Common myeloid progenitor, CD34-positive (primary cell): ENCODE measurements around the gene SSB.
"Not testable (repeated sequence)": the region's sequence is repeated elsewhere in the genome, so short reads cannot be mapped to it uniquely, and the experiment has no call there.

Experiments
- CTCF ChIA-PET: fragments of 350-600 bp; sonication (Branson Sonifier 250); formaldehyde crosslinking; loops from one replicate; lab custom pipeline; 2021; ENCODE audit warnings: antibody characterized with exemption; lab: Charles Lee
- POLR2A ChIA-PET: fragments of 350-600 bp; sonication (Branson Sonifier 250); formaldehyde crosslinking; loops from one replicate; lab custom pipeline; 2021; ENCODE audit warnings: antibody characterized with exemption; lab: Charles Lee
- DNase-seq, 3 donors: peaks; one replicate each; pipeline versions ENCODE4 v3.0.0 to v3.0.0-alpha.2; 2013
- H3K27ac ChIP-seq, 2 experiments: 1 replicate in 1 of 2; 2 replicates in 1 of 2; pipeline ENCODE4 v1.7.0; 2013; ENCODE audit warnings: inconsistent platforms in 2 of 2, low read length in 2 of 2, mild to moderate bottlenecking in 2 of 2, low read depth in 1 of 2, moderate library complexity in 1 of 2; ENCODE audit not compliant: severe bottlenecking in 2 of 2, insufficient read depth in 1 of 2, poor library complexity in 1 of 2
- H3K27me3 ChIP-seq, 5 experiments: replicated peaks in 2 of 5; 1 replicate in 3 of 5; 2 replicates in 2 of 5; pipeline versions ENCODE4 v1.6.1 to v1.7.0; 2013; ENCODE audit warnings: low read length in 4 of 5, mild to moderate bottlenecking in 2 of 5, moderate library complexity in 2 of 5, inconsistent platforms in 1 of 5; ENCODE audit not compliant: insufficient read depth in 5 of 5, control insufficient read depth in 4 of 5
- H3K36me3 ChIP-seq, 4 experiments: 1 replicate in 2 of 4; 2 replicates in 2 of 4; pipeline versions ENCODE4 v1.6.1 to v1.7.0; 2013; ENCODE audit warnings: low read length in 3 of 4, control low read depth in 1 of 4, mild to moderate bottlenecking in 1 of 4; ENCODE audit not compliant: control insufficient read depth in 4 of 4, insufficient read depth in 4 of 4
- H3K4me1 ChIP-seq, 4 experiments: 1 replicate in 3 of 4; 2 replicates in 1 of 4; pipeline versions ENCODE4 v1.6.1 to v1.7.1; 2013; ENCODE audit warnings: low read length in 3 of 4, mild to moderate bottlenecking in 3 of 4, control low read depth in 1 of 4, inconsistent platforms in 1 of 4, moderate library complexity in 1 of 4; ENCODE audit not compliant: control insufficient read depth in 4 of 4, insufficient read depth in 4 of 4; ENCODE audit errors: control extremely low read depth in 1 of 4
- H3K4me3 ChIP-seq, 7 experiments: 1 replicate in 4 of 7; 2 replicates in 3 of 7; pipeline versions ENCODE4 v1.5.1 to v1.7.0; 2013; ENCODE audit warnings: mild to moderate bottlenecking in 7 of 7, low read length in 6 of 7, moderate library complexity in 6 of 7, inconsistent platforms in 2 of 7, low read depth in 2 of 7, control low read depth in 1 of 7; ENCODE audit not compliant: insufficient read depth in 4 of 7, control insufficient read depth in 1 of 7; ENCODE audit errors: extremely low read depth in 1 of 7
- H3K9me3 ChIP-seq, 5 experiments: 1 replicate in 4 of 5; 2 replicates in 1 of 5; pipeline versions ENCODE4 v1.6.1 to v1.7.1; 2013; ENCODE audit warnings: low read length in 4 of 5, mild to moderate bottlenecking in 2 of 5, inconsistent platforms in 1 of 5, low read depth in 1 of 5, moderate library complexity in 1 of 5; ENCODE audit not compliant: control insufficient read depth in 4 of 5, insufficient read depth in 2 of 5; ENCODE audit errors: control extremely low read depth in 1 of 5
- WGBS: methylation state at CpG from one replicate; pipeline ENCODE4 v1.1.5; 2013; ENCODE audit not compliant: insufficient coverage; 5-methylcytosine and 5-hydroxymethylcytosine counted together

SSB gene

DNA sequence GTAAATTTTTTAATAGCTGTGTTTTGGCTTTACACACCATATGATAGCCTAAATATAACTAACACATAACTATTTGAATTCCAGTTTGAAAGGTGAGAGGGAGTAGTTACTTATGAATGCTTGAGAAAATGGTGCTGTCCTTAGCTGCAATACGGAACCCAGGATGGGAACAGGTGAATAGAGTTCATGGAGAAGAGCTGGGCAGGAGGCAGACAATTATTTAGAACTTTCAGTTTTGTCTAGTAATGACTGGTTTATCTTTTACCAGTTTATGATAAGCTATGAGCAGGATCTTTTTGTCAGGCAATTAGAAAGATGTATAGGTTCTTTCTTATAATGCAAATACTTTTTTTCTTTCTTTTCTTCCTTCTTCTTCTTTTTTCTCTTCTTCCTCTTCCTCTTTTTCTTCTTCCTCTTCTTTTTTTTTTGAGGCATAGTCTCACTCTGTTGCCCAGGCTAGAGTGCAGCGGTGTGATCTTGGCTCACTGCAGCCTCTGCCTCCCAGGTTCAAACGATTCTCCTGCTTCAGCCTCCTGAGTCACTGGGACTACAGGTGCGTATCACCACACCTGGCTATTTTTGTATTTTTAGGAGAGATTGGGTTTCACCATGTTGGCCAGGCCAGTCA is 54.5 kb downstream of the SSB start:
- Histone ChIP-seq H3K36me3 (peaks cover 2 to 5% (median 5%) of the 10 kb centered on the region in 4 experiments), H3K27ac (no peak overlapping the region), H3K9me3 (peaks cover 0 to 11% (median 0%) of the 10 kb centered on the region in 5 experiments), H3K4me3 (no peak overlapping the region), H3K4me1 (peaks cover 0 to 6% (median 2%) of the 10 kb centered on the region in 4 experiments), H3K27me3 (no peaks in the 10 kb centered on the region)
- DNase-seq: no peak
- CTCF ChIA-PET: interaction anchor here (0.7 to 1.4 kb wide), 3 partner anchors 10 to 28 kb away, joined by 3 to 4 read pairs (median 3); no protein-coding TSS in a partner anchor
- POLR2A ChIA-PET: no interaction called here
- WGBS: 97% methylated on average over 4 of the region's 4 CpGs

DNA sequence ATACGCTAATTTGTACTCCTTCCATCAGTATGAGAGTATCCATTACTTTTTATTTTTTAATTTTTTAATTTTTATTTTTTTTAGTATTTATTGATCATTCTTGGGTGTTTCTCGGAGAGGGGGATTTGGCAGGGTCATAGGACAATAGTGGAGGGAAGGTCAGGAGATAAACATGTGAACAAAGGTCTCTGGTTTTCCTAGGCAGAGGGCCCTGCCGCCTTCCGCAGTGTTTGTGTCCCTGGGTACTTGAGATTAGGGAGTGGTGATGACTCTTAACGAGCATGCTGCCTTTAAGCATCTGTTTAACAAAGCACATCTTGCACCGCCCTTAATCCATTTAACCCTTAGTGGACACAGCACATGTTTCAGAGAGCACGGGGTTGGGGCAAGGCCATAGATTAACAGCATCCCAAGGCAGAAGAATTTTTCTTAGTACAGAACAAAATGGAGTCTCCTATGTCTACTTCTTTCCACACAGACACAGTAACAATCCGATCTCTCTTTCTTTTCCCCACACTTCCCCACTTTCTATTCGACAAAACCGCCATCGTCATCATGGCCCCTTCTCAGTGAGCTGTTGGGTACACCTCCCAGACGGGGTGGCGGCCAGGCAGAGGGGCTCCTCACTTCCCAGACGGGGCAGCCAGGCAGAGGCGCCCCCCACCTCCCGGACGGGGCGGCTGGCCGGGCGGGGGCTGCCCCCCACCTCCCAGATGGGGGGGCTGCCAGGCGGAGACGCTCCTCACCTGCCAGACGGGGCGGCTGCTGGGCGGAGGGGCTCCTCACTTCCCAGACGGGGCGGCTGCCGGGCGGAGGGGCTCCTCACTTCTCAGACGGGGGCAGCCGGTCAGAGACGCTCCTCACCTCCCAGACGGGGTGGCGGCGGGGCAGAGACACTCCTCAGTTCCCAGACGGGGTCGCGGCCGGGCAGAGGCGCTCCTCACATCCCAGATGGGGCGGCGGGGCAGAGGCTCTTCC is 56.9 kb downstream of the SSB start:
- DNase-seq, POLR2A ChIA-PET, H3K36me3 ChIP-seq, H3K27ac ChIP-seq, H3K9me3 ChIP-seq, H3K4me1 ChIP-seq, H3K27me3 ChIP-seq, H3K4me3 ChIP-seq: not testable (repeated sequence)
- CTCF ChIA-PET: interaction anchor here (0.6 kb wide), 1 partner anchor 459 kb away, joined by 3 read pairs; no protein-coding TSS in a partner anchor
- WGBS: 94% methylated on average over 7 of the region's 42 CpGs

DNA sequence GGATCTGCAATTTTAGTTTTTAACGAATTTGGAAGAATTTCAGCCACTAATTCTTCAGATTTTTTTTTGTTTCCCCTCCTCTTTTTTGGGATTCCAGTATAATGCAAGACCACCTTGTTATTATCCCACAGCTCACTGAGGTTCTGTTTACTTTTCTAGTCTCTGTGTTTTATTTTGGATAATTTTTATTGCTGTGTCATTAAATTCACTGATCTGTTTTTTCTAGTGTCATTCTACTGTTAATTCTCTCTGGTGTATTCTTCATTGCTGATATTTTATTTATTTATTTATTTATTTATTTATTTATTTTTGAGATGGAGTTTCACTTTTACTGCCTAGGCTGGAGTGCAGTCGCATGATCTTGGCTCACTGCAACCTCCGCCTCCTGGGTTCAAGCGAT is 60.8 kb downstream of the SSB start:
- no peak for DNase-seq
- H3K9me3 ChIP-seq: peaks cover 0 to 3% (median 0%) of the 10 kb centered on the region in 5 experiments
- H3K27ac ChIP-seq: no peak overlapping the region
- no peak overlapping the region for H3K4me3 ChIP-seq
- H3K27me3 ChIP-seq: no peaks in the 10 kb centered on the region
- peaks cover 0 to 5% (median 0%) of the 10 kb centered on the region in 4 experiments for H3K36me3 ChIP-seq
- ChIA-PET POLR2A (no interaction called here), CTCF (interaction anchor here (1.7 kb wide), 1 partner anchor 17 kb away, joined by 5 read pairs; no protein-coding TSS in a partner anchor)
- no peaks in the 10 kb centered on the region for H3K4me1 ChIP-seq
- WGBS: 93% methylated on average over 3 of the region's 4 CpGs

DNA sequence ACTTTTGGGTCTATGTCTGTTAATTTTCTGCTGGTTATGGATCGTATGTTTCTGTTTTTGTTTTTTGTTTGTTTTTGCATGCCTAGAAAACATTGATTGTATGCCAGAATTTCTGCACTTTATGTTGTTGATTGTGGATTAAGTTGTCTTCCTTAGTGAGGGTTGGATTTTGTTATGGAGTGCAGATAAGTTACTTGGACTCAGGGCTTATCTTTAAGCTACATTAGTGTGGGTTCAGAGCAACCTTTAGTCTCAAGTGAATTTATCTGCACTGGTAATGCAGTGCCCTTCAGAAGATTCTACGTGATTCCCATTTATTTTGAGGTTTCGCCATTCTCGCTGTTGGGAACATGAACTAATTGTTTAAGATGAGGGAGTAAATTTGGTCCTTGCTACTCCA is 61.5 kb downstream of the SSB start:
- CTCF ChIA-PET: no interaction called here
- H3K4me1 ChIP-seq: no peaks in the 10 kb centered on the region
- WGBS: 100% methylated on average over 3 of the region's 4 CpGs

More for the DNA sequence above, 61.5 kb downstream of the SSB start:
- no peak overlapping the region for H3K27ac ChIP-seq
- H3K36me3 ChIP-seq: peaks cover 0 to 5% (median 0%) of the 10 kb centered on the region in 4 experiments
- POLR2A ChIA-PET: no interaction called here
- H3K27me3 ChIP-seq: no peaks in the 10 kb centered on the region
- DNase-seq: no peak
- no peak overlapping the region for H3K4me3 ChIP-seq
- peaks cover 0 to 3% (median 0%) of the 10 kb centered on the region in 5 experiments for H3K9me3 ChIP-seq
